Uterus (tissue), 2 donors: ENCODE results near the gene EPS8L2.

Experiments used
- POLR2A ChIP-seq, 2 donors: fragments of 450-650 bp; IDR thresholded peaks; one replicate each; pipeline ENCODE4 v1.6.1; 2016; ENCODE audit warnings: antibody characterized with exemption in 2 of 2, mild to moderate bottlenecking in 1 of 2, moderate library complexity in 1 of 2
- TF ChIP-seq, protein P1 (sequence below), 4 experiments: fragments of 200-600 bp in 2 of 4; fragments of 450-650 bp in 2 of 4; sonication (generic) in 2 of 4; IDR thresholded peaks; one replicate each; pipeline ENCODE4 v1.5.1; 2016 to 2019; ENCODE audit warnings: antibody characterized with exemption in 4 of 4, mild to moderate bottlenecking in 2 of 4, moderate library complexity in 1 of 4

DNA sequence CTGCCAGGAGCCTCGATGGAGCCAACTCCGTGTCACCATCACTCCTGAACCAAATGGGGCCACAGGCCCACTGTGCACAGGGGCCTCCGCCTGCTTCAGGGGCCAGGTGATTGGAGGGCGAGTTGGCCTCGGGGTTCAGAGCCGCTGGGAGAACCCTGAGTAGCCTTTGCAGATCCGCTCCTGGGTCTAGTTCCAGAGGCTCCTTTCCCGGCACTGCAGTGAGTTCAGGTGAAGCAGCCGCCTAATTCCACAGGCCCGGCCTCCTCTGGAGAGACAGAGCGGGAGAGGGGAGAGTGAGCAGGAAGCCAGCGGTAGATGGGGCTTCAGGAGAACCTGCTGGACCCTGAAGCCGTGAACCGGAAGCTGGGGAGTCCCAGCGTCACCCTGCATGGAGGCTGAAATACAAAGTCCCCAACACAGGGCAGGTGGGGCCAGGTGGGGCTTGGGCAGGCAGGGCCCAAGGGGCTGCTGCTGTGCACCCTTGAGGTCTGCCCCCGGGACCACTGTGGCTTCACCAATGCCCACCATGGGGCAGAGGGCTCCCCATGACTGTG lies 46.4 kb upstream of the EPS8L2 start:
- TF ChIP-seq, protein P1, sequence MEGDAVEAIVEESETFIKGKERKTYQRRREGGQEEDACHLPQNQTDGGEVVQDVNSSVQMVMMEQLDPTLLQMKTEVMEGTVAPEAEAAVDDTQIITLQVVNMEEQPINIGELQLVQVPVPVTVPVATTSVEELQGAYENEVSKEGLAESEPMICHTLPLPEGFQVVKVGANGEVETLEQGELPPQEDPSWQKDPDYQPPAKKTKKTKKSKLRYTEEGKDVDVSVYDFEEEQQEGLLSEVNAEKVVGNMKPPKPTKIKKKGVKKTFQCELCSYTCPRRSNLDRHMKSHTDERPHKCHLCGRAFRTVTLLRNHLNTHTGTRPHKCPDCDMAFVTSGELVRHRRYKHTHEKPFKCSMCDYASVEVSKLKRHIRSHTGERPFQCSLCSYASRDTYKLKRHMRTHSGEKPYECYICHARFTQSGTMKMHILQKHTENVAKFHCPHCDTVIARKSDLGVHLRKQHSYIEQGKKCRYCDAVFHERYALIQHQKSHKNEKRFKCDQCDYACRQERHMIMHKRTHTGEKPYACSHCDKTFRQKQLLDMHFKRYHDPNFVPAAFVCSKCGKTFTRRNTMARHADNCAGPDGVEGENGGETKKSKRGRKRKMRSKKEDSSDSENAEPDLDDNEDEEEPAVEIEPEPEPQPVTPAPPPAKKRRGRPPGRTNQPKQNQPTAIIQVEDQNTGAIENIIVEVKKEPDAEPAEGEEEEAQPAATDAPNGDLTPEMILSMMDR (IDR thresholded peaks at IDR 0.05) = no peak
- TF ChIP-seq POLR2A (IDR thresholded peaks at IDR 0.05) = no peak
